Superior temporal gyrus (tissue), 1 donor: ENCODE measurements around the gene KIF1A.
"Not testable (repeated sequence)": the region's sequence is repeated elsewhere in the genome, so short reads cannot be mapped to it uniquely, and the experiment has no call there.

Source experiments
- DNase-seq: peaks from one replicate; pipeline ENCODE4 v3.0.0-alpha.2; 2016; ENCODE audit errors: extremely low spot score

The KIF1A gene

GRCh38 chr2:240703417-240704341 is 116.3 kb downstream of the KIF1A start:
- no peak for DNase-seq

GRCh38 chr2:240702640-240703011 is 117.4 kb downstream of the KIF1A start:
- no peak for DNase-seq

GRCh38 chr2:240701736-240702639 is 118.0 kb downstream of the KIF1A start:
- no peak for DNase-seq

- DNase-seq, result no peak
Measured at GRCh38 chr2:240701091-240701735, 118.8 kb downstream of the KIF1A start.

- DNase-seq, result not testable (repeated sequence)
Measured at GRCh38 chr2:240700616-240701015, 119.4 kb downstream of the KIF1A start.

GRCh38 chr2:240699835-240700234 is 120.2 kb downstream of the KIF1A start:
- DNase-seq, result not testable (repeated sequence)

GRCh38 chr2:240698852-240699561 is 121.0 kb downstream of the KIF1A start:
- not testable (repeated sequence) for DNase-seq

GRCh38 chr2:240696469-240696868 is 123.5 kb downstream of the KIF1A start:
- DNase-seq, result not testable (repeated sequence)

GRCh38 chr2:240695593-240695992 is 124.4 kb downstream of the KIF1A start:
- not testable (repeated sequence) for DNase-seq

GRCh38 chr2:240694304-240694703 is 125.7 kb downstream of the KIF1A start:
- DNase-seq, result not testable (repeated sequence)

GRCh38 chr2:240692583-240693561 is 127.1 kb downstream of the KIF1A start:
- DNase-seq, result not testable (repeated sequence)

- not testable (repeated sequence) for DNase-seq
Measured at GRCh38 chr2:240691631-240692420, 128.2 kb downstream of the KIF1A start, which contains the start of gene AQP12A. Gene AQP12A, plus strand, starts transcription at chr2:240691866. Its CDS starts 48 bp downstream, at chr2:240691914.

GRCh38 chr2:240691075-240691427 is 129.0 kb downstream of the KIF1A start:
- DNase-seq, result not testable (repeated sequence)

GRCh38 chr2:240690421-240691074 is 129.5 kb downstream of the KIF1A start:
- not testable (repeated sequence) for DNase-seq

- DNase-seq, result no peak
Measured at GRCh38 chr2:240689975-240690374, 130.0 kb downstream of the KIF1A start.

GRCh38 chr2:240688553-240688919 is 131.5 kb downstream of the KIF1A start:
- DNase-seq, result no peak

- DNase-seq, result no peak
Measured at GRCh38 chr2:240687741-240688552, 132.1 kb downstream of the KIF1A start.
